ENCODE data around the gene GPHA2. TPM values are rescaled to one million over a fixed set of nuclear protein-coding genes. Genes with fewer than 3 reads are reported as not detected.

Gene GPHA2
- polyA plus RNA-seq, 1 of the 3 experiments (the other 2 are of a cell fraction) = not detected

GRCh38 chr11:64911689-64912088 lies 24.0 kb downstream of the GPHA2 start:
- POLR2A ChIA-PET = no interaction called here
- Histone ChIP-seq H3K4me2 (no peak overlapping the region), H3K9me2 (no peaks in the 10 kb centered on the region), H3K4me1 (ENCODE audit: control insufficient read depth in 1 of 2, insufficient read depth in 2 of 2, low read depth in 1 of 2, low read length in 1 of 2) (peaks cover 8 to 9% of the 10 kb centered on the region in 2 experiments; a peak in 2 of 4 replicates), H3K27me3 (ENCODE audit: insufficient read depth) (no peaks in the 10 kb centered on the region), H3K27ac (ENCODE audit: low read depth in 2 of 2, low read length in 1 of 2) (no peak overlapping the region), H2AFZ (ENCODE audit: low read depth) (no peak overlapping the region), H3K36me3 (replicated peaks in 1 of 2; ENCODE audit: control insufficient read depth in 1 of 2, insufficient read depth in 2 of 2, low read length in 1 of 2) (peaks cover 0 to 60% of the 10 kb centered on the region in 2 experiments), H3K9me3 (no peaks in the 10 kb centered on the region), H3K9ac (no peak overlapping the region), H3K79me2 (ENCODE audit: insufficient read depth) (peaks cover 13% of the 10 kb centered on the region; the same call in 1 of the 2 replicates), H3K4me3 (ENCODE audit: low read depth in 2 of 2, low read length in 1 of 2) (no peak overlapping the region), H3F3A (replicated peaks; ENCODE audit: insufficient read depth) (no peaks in the 10 kb centered on the region), H4K20me1 (ENCODE audit: insufficient read depth) (no peaks in the 10 kb centered on the region)
- no peak for TF ChIP-seq RCOR1 (IDR thresholded peaks at IDR 0.05; ENCODE audit: low read length)
- TF ChIP-seq USF1 (IDR thresholded peaks at IDR 0.05; ENCODE audit: borderline replicate concordance, low read depth) = no peak
- no peak for TF ChIP-seq NFIC (IDR thresholded peaks at IDR 0.05; ENCODE audit: borderline replicate concordance)
- no peak for TF ChIP-seq TAF1 (IDR thresholded peaks at IDR 0.05; ENCODE audit: borderline replicate concordance, low read depth, low read length)
- no peak for TF ChIP-seq YY1 (IDR thresholded peaks at IDR 0.05; ENCODE audit: low read depth)
- no peak for TF ChIP-seq FOXJ3 (CRISPR knock-in tag; IDR thresholded peaks at IDR 0.05)
- 98% methylated on average over 8 of the region's 9 CpGs for WGBS (ENCODE audit: low lambda C conversion rate)
- no peak for DNase-seq
- CTCF ChIA-PET = interaction anchor here (0.7 to 1.1 kb wide), 3 partner anchors 15 to 65 kb away, joined by 3 to 4 read pairs (median 3); no protein-coding TSS in a partner anchor

GRCh38 chr11:64911142-64911541 lies 24.6 kb downstream of the GPHA2 start:
- 89% methylated on average over 5 of the region's 7 CpGs for WGBS (ENCODE audit: low lambda C conversion rate)
- Histone ChIP-seq H2AFZ (ENCODE audit: low read depth) (no peak overlapping the region), H3K9me3 (no peaks in the 10 kb centered on the region), H3K27ac (ENCODE audit: low read depth in 2 of 2, low read length in 1 of 2) (no peak overlapping the region), H3K27me3 (ENCODE audit: insufficient read depth) (no peaks in the 10 kb centered on the region), H3K79me2 (ENCODE audit: insufficient read depth) (peaks cover 8% of the 10 kb centered on the region; the same call in 1 of the 2 replicates), H3K9ac (no peak overlapping the region), H3K4me3 (ENCODE audit: low read depth in 2 of 2, low read length in 1 of 2) (no peak overlapping the region), H3K36me3 (replicated peaks in 1 of 2; ENCODE audit: control insufficient read depth in 1 of 2, insufficient read depth in 2 of 2, low read length in 1 of 2) (peaks cover 0 to 65% of the 10 kb centered on the region in 2 experiments), H4K20me1 (ENCODE audit: insufficient read depth) (no peaks in the 10 kb centered on the region), H3K4me1 (ENCODE audit: control insufficient read depth in 1 of 2, insufficient read depth in 2 of 2, low read depth in 1 of 2, low read length in 1 of 2) (peaks cover 5 to 7% of the 10 kb centered on the region in 2 experiments; a peak in 2 of 4 replicates), H3K4me2 (no peak overlapping the region), H3F3A (replicated peaks; ENCODE audit: insufficient read depth) (no peaks in the 10 kb centered on the region), H3K9me2 (no peaks in the 10 kb centered on the region)
- TF ChIP-seq EZH2phosphoT487 (IDR thresholded peaks at IDR 0.05; ENCODE audit: borderline replicate concordance, low read depth) = no peak
- TF ChIP-seq FOSL2 (IDR thresholded peaks at IDR 0.05; ENCODE audit: borderline replicate concordance, low read depth) = no peak
- TF ChIP-seq EP300 (IDR thresholded peaks at IDR 0.05; ENCODE audit: borderline replicate concordance in 1 of 2, low read depth in 1 of 2, low read length in 1 of 2) = no peak
- no peak for TF ChIP-seq RFX5 (IDR thresholded peaks at IDR 0.05; ENCODE audit: low read length)
- no peak for TF ChIP-seq RAD21 (IDR thresholded peaks at IDR 0.05; ENCODE audit: low read length)
- TF ChIP-seq ZBTB33 (IDR thresholded peaks at IDR 0.05; ENCODE audit: borderline replicate concordance, low read depth) = no peak
- TF ChIP-seq TCF12 (IDR thresholded peaks at IDR 0.05) = no peak
- no peak for TF ChIP-seq NRF1 (IDR thresholded peaks at IDR 0.05; ENCODE audit: low read depth, low read length)
- TF ChIP-seq IRF3 (IDR thresholded peaks at IDR 0.05; ENCODE audit: low read depth, low read length) = no peak
- TF ChIP-seq TEAD4 (IDR thresholded peaks at IDR 0.05; ENCODE audit: borderline replicate concordance, insufficient read depth) = no peak
- no peak for TF ChIP-seq MEF2A (IDR thresholded peaks at IDR 0.05; ENCODE audit: borderline replicate concordance, low read depth)
- no peak for TF ChIP-seq GABPA (IDR thresholded peaks at IDR 0.05; ENCODE audit: low read depth)
- no peak for TF ChIP-seq CTCF (IDR thresholded peaks at IDR 0.05)
- ChIA-PET CTCF (interaction anchor here (0.7 kb wide), 1 partner anchor 23 kb away, joined by 3 read pairs; no protein-coding TSS in a partner anchor), POLR2A (no interaction called here)
- no peak for DNase-seq
